ENCODE results near the gene LILRA6. TPM values are rescaled to one million over a fixed set of nuclear protein-coding genes. Genes with fewer than 3 reads are reported as not detected.
"Not testable (repeated sequence)": the region's sequence is repeated elsewhere in the genome, so short reads cannot be mapped to it uniquely, and the experiment has no call there.

LILRA6 gene
- total RNA-seq = not detected
- polyA plus RNA-seq = under 1 TPM in 2 of 4 donors, not detected in 2; 0.11 to 0.13 TPM

DNA sequence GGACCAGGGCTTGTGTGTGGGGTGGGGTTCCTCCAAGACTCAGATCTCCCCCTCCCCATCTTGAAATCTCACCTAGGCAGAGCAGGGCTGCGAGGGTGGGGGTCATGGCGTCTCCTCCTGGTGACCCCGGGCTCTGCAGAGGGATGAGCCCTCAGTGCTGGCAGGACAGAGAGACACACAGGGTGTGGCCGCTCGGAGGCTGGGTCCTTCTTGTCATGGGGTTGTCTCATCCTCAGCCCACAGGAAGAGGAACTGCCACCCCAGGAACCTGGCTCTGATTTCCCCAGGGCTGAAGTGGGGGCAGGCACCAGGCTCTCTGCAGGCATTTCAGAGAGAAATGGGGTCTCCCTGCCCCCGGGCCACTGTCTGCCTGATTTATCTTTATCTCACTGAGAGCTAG is at the start of gene LILRA6:
Gene LILRA6, minus strand, starts transcription at position 145 of the 400 bp plus-strand sequence.
- H3K27ac ChIP-seq (ENCODE audit: insufficient read depth, low read length, poor library complexity, severe bottlenecking); H3K27ac Mint-ChIP-seq; H3K9me3 ChIP-seq (ENCODE audit: control insufficient read depth in 2 of 2, low read length in 2 of 2); H3K36me3 ChIP-seq (ENCODE audit: control insufficient read depth, insufficient read depth, low read length); H3K27me3 ChIP-seq (ENCODE audit: control insufficient read depth, insufficient read depth, low read length); H3K27me3 Mint-ChIP-seq; H3K9me3 Mint-ChIP-seq; H3K36me3 Mint-ChIP-seq; ATAC-seq (ENCODE audit: low read depth in 2 of 2); H3K4me1 ChIP-seq (ENCODE audit: control insufficient read depth, insufficient read depth, low read length, poor library complexity, severe bottlenecking); H3K4me3 ChIP-seq (ENCODE audit: low read depth, low read length); H3K4me3 Mint-ChIP-seq; DNase-seq; H3K4me1 Mint-ChIP-seq: not testable (repeated sequence)

DNA sequence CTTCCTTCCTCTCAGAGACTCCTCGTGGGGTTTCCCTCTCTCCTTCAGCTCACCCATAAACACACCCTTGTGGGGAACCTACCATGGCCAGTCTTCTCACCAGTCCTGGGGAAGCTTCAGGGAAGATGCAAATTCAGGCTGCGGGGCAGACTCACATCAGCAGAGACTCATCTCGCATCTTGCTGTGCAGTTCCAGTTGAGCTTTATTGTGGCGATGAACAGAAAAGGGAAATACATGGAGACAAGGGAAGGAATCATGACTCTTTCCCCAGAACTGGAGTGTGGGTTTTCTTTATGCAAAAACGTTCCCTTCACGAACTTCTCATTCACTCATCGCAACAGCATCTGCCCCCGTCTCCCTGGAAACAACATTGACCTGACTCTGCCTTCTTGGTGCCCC is 46.6 kb upstream of the LILRA6 start:
- H3K9me3 ChIP-seq (ENCODE audit: control insufficient read depth in 2 of 2, low read length in 2 of 2); H3K27ac ChIP-seq (ENCODE audit: insufficient read depth, low read length, poor library complexity, severe bottlenecking); DNase-seq; H3K4me1 ChIP-seq (ENCODE audit: control insufficient read depth, insufficient read depth, low read length, poor library complexity, severe bottlenecking); ATAC-seq (ENCODE audit: low read depth in 2 of 2); H3K4me3 ChIP-seq (ENCODE audit: low read depth, low read length); H3K36me3 ChIP-seq (ENCODE audit: control insufficient read depth, insufficient read depth, low read length); H3K27me3 ChIP-seq (ENCODE audit: control insufficient read depth, insufficient read depth, low read length); H3K36me3 Mint-ChIP-seq; H3K4me1 Mint-ChIP-seq; H3K4me3 Mint-ChIP-seq; H3K9me3 Mint-ChIP-seq; H3K27ac Mint-ChIP-seq: not testable (repeated sequence)
- H3K27me3 Mint-ChIP-seq = peaks cover 13% of the 10 kb centered on the region

DNA sequence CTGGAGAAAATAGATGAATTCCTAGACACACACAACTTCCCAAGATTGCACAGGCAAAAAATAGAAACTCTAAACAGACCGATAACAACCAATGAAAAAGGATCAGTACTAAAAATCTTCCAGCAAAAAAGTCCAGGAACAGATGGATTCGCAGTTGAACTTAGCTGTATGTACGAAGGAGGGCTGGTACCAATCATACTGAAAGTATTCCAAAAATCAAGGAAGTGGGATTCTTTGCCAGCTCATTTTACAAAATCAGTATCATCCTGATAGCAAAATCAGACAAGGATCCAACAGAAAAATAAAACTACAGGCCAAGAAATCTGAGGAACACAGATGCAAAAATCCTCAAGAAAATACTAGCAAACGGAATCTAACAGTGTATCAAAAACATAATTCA is 44.9 kb upstream of the LILRA6 start:
- Histone ChIP-seq H3K4me1 (ENCODE audit: control insufficient read depth, insufficient read depth, low read length, poor library complexity, severe bottlenecking) (no peaks in the 10 kb centered on the region), H3K4me3 (ENCODE audit: low read depth, low read length) (no peak overlapping the region), H3K27ac (ENCODE audit: insufficient read depth, low read length, poor library complexity, severe bottlenecking) (no peak overlapping the region), H3K36me3 (ENCODE audit: control insufficient read depth, insufficient read depth, low read length) (no peaks in the 10 kb centered on the region), H3K27me3 (ENCODE audit: control insufficient read depth, insufficient read depth, low read length) (no peaks in the 10 kb centered on the region), H3K9me3 (ENCODE audit: control insufficient read depth in 2 of 2, low read length in 2 of 2) (no peaks in the 10 kb centered on the region)
- no peak overlapping the region for H3K4me3 Mint-ChIP-seq
- no peak for DNase-seq
- H3K9me3 Mint-ChIP-seq = peaks cover 0 to 3% (median 0%) of the 10 kb centered on the region in 7 donors
- H3K4me1 Mint-ChIP-seq = peaks cover 0 to 5% (median 0%) of the 10 kb centered on the region in 4 donors
- peak overlapping the region in 1 of 3 donors; percentile 29 for H3K27ac Mint-ChIP-seq
- ATAC-seq (ENCODE audit: low read depth in 2 of 2) = no peak
- peaks cover 14% of the 10 kb centered on the region for H3K27me3 Mint-ChIP-seq
- H3K36me3 Mint-ChIP-seq = no peaks in the 10 kb centered on the region

DNA sequence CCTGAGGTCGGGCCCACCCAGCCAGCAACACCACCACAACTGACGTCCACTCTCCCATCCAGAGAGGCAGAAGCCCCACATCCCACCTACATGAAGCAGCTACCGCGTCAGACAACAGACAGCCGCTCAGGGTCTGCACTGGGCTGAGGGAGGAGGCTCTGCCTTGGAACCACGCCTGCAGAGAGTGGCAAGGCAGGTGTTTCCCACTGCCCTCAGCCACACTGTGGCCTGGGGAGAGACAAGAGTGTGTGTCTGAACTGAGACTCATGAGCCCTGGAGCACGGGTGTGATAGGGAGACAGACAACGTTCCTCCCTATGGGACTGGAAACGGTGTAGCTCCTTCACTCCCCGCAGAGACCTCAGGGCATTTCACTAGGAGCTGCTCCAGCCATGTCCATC is 43.7 kb upstream of the LILRA6 start:
- not testable (repeated sequence) for H3K9me3 Mint-ChIP-seq; ATAC-seq (ENCODE audit: low read depth in 2 of 2); H3K27ac Mint-ChIP-seq; H3K4me3 Mint-ChIP-seq; H3K9me3 ChIP-seq (ENCODE audit: control insufficient read depth in 2 of 2, low read length in 2 of 2); DNase-seq; H3K4me1 Mint-ChIP-seq; H3K36me3 Mint-ChIP-seq; H3K27me3 ChIP-seq (ENCODE audit: control insufficient read depth, insufficient read depth, low read length); H3K27ac ChIP-seq (ENCODE audit: insufficient read depth, low read length, poor library complexity, severe bottlenecking); H3K36me3 ChIP-seq (ENCODE audit: control insufficient read depth, insufficient read depth, low read length); H3K4me3 ChIP-seq (ENCODE audit: low read depth, low read length); H3K4me1 ChIP-seq (ENCODE audit: control insufficient read depth, insufficient read depth, low read length, poor library complexity, severe bottlenecking)
- H3K27me3 Mint-ChIP-seq = peaks cover 24% of the 10 kb centered on the region

DNA sequence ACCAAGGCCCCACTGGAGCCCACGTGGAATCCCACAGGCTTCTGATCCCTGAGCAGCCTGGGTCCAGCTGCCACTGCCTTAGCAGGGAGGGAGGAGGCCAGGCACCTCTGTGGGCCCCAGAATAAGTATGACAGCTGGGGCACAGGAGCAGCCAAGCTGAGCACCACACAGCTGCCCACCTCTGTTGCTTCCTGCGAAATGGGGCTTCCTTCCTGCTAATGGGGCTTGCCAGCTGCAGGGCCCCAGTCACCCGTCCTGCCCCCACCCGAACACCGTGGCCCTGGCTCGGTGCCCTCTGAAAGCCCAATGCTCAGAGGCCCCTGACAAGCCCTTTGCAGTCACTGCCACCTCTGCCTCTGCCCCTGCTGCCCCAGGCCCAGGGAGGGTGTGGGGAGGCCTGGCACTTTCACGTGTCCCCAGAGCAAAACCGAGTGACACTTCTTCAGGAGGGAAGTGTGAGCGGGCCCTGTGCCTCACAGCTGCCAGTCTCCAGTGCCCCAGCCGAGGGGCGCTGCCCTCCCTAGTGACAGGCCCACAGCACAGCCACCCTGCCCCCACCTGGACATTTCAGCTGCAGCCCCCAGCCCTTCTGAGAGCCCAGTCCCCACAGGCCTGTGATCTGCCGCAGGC is 43.0 kb upstream of the LILRA6 start:
- H3K4me3 Mint-ChIP-seq; H3K9me3 Mint-ChIP-seq; H3K27me3 ChIP-seq (ENCODE audit: control insufficient read depth, insufficient read depth, low read length); H3K27ac ChIP-seq (ENCODE audit: insufficient read depth, low read length, poor library complexity, severe bottlenecking); H3K4me3 ChIP-seq (ENCODE audit: low read depth, low read length); DNase-seq; H3K9me3 ChIP-seq (ENCODE audit: control insufficient read depth in 2 of 2, low read length in 2 of 2); H3K36me3 ChIP-seq (ENCODE audit: control insufficient read depth, insufficient read depth, low read length); H3K27ac Mint-ChIP-seq; H3K4me1 ChIP-seq (ENCODE audit: control insufficient read depth, insufficient read depth, low read length, poor library complexity, severe bottlenecking); H3K36me3 Mint-ChIP-seq; H3K4me1 Mint-ChIP-seq: not testable (repeated sequence)
- ATAC-seq (ENCODE audit: low read depth in 2 of 2) = peak; percentile 13 to 54
- H3K27me3 Mint-ChIP-seq = peaks cover 27% of the 10 kb centered on the region

DNA sequence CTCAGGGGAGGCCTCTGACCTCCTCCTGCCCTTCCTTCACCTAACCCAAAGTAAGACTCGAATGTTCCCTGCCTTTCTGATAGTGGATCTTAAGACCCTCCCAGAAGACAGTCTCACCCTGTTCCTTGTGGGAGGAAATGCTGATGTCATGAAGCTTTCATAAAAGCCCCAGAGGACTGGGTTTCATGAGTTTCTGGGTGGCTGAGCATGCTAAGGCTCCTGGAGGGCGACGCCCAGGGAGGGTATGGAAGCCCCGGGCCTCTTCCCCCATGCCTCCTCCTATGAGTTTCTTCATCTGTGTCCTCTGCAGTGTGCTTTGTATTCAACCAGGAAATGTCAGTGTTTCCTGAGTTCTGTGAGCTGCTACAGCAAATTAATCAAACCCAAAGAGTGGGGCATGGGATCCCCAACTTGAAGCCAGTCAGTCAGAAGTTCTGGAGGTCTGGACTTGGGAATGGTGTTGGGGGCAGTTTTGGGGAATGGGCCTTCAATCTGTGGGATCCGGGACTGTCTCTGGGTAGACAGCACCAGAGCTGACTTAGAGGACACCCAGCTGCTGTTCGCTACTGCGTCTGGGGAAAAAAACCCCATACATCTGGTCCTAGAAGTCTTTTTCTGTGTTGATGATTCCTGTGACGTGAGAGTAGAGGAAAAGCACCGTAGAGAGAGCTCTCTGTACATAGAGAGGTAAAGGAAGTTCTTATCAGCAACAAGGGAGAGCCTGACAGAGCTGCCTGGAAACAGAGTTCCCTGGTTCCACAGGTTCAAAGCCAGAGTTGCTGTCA is 40.3 kb upstream of the LILRA6 start:
- H3K27ac ChIP-seq (ENCODE audit: insufficient read depth, low read length, poor library complexity, severe bottlenecking) = no peak overlapping the region
- H3K36me3 Mint-ChIP-seq = no peaks in the 10 kb centered on the region
- H3K27me3 Mint-ChIP-seq = peaks cover 28% of the 10 kb centered on the region

DNA sequence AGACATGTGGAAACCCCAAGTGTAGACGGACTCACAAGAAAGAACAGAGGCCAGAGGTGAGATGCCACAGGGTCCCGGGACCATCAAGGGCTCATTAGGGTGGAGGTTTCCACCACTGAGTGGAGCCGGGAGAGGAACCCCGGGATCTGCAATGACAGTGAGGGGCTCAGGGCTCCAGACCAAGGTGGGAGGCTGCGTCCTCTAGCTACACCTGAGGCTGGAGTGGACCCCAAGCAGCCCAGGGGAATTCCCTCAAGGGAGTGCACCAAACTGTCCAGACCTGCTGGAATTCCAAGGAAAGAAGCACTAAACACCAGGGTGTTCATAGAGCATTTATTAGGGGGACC is 39.1 kb upstream of the LILRA6 start:
- H3K4me3 ChIP-seq (ENCODE audit: low read depth, low read length); H3K9me3 Mint-ChIP-seq; H3K27ac ChIP-seq (ENCODE audit: insufficient read depth, low read length, poor library complexity, severe bottlenecking); H3K36me3 ChIP-seq (ENCODE audit: control insufficient read depth, insufficient read depth, low read length); H3K36me3 Mint-ChIP-seq; H3K9me3 ChIP-seq (ENCODE audit: control insufficient read depth in 2 of 2, low read length in 2 of 2); H3K27me3 ChIP-seq (ENCODE audit: control insufficient read depth, insufficient read depth, low read length); H3K27ac Mint-ChIP-seq; ATAC-seq (ENCODE audit: low read depth in 2 of 2); H3K4me1 Mint-ChIP-seq; DNase-seq; H3K4me3 Mint-ChIP-seq; H3K4me1 ChIP-seq (ENCODE audit: control insufficient read depth, insufficient read depth, low read length, poor library complexity, severe bottlenecking): not testable (repeated sequence)
- peaks cover 28% of the 10 kb centered on the region for H3K27me3 Mint-ChIP-seq

More for the DNA sequence above, 40.3 kb upstream of the LILRA6 start:
- no peak for DNase-seq
- no peaks in the 10 kb centered on the region for H3K9me3 ChIP-seq (ENCODE audit: control insufficient read depth in 2 of 2, low read length in 2 of 2)
- peaks cover 0 to 5% (median 0%) of the 10 kb centered on the region in 4 donors for H3K4me1 Mint-ChIP-seq
- no peaks in the 10 kb centered on the region for H3K36me3 ChIP-seq (ENCODE audit: control insufficient read depth, insufficient read depth, low read length)
- no peaks in the 10 kb centered on the region for H3K27me3 ChIP-seq (ENCODE audit: control insufficient read depth, insufficient read depth, low read length)
- H3K27ac Mint-ChIP-seq = peak overlapping the region in 1 of 3 donors; percentile 61
- no peak for ATAC-seq (ENCODE audit: low read depth in 2 of 2)
- H3K9me3 Mint-ChIP-seq = peaks cover 0 to 2% (median 0%) of the 10 kb centered on the region in 7 donors
- no peak overlapping the region for H3K4me3 Mint-ChIP-seq
- no peaks in the 10 kb centered on the region for H3K4me1 ChIP-seq (ENCODE audit: control insufficient read depth, insufficient read depth, low read length, poor library complexity, severe bottlenecking)
- no peak overlapping the region for H3K4me3 ChIP-seq (ENCODE audit: low read depth, low read length)
